HG03045 (cell line): ENCODE measurements around the gene ACSF3.
"Not testable (repeated sequence)": the region's sequence is repeated elsewhere in the genome, so short reads cannot be mapped to it uniquely, and the experiment has no call there.

Experiments used
- ATAC-seq: cut with Tn5 transposase; IDR thresholded peaks from one replicate; pipeline ENCODE4 v1.9.1; 2021; ENCODE audit warnings: mild to moderate bottlenecking, moderate library complexity; ENCODE audit not compliant: unreplicated experiment

Gene ACSF3

GRCh38 chr16:89055894-89056555 lies 37.6 kb upstream of the ACSF3 start:
- no peak for ATAC-seq

- no peak for ATAC-seq
Observed at GRCh38 chr16:89056592-89056991, 37.1 kb upstream of the ACSF3 start.

GRCh38 chr16:89057738-89058137 lies 35.9 kb upstream of the ACSF3 start:
- ATAC-seq: no peak

GRCh38 chr16:89058812-89059211 lies 34.8 kb upstream of the ACSF3 start:
- ATAC-seq: no peak

- no peak for ATAC-seq
Observed at GRCh38 chr16:89060207-89060794, 33.4 kb upstream of the ACSF3 start.

- no peak for ATAC-seq
Observed at GRCh38 chr16:89061086-89061485, 32.6 kb upstream of the ACSF3 start.

GRCh38 chr16:89061590-89062380 lies 31.9 kb upstream of the ACSF3 start:
- no peak for ATAC-seq

- ATAC-seq: no peak
Observed at GRCh38 chr16:89062389-89063345, 31.0 kb upstream of the ACSF3 start.

- ATAC-seq: no peak
Observed at GRCh38 chr16:89063768-89064320, 29.8 kb upstream of the ACSF3 start.

- no peak for ATAC-seq
Observed at GRCh38 chr16:89064606-89065457, 28.8 kb upstream of the ACSF3 start.

- ATAC-seq: no peak
Observed at GRCh38 chr16:89065458-89065822, 28.2 kb upstream of the ACSF3 start.

GRCh38 chr16:89066721-89067120 lies 26.9 kb upstream of the ACSF3 start:
- ATAC-seq: no peak

- no peak for ATAC-seq
Observed at GRCh38 chr16:89067677-89068443, 25.8 kb upstream of the ACSF3 start.

GRCh38 chr16:89068814-89069616 lies 24.6 kb upstream of the ACSF3 start:
- ATAC-seq: not testable (repeated sequence)

GRCh38 chr16:89069920-89070319 lies 23.7 kb upstream of the ACSF3 start:
- no peak for ATAC-seq

GRCh38 chr16:89070590-89070989 lies 23.1 kb upstream of the ACSF3 start:
- no peak for ATAC-seq

GRCh38 chr16:89071686-89072547 lies 21.7 kb upstream of the ACSF3 start:
- ATAC-seq: no peak
